Pancreas (tissue), 10 donors: ENCODE results near the gene EPB41. TPM values are rescaled to one million over a fixed set of nuclear protein-coding genes. Genes with fewer than 3 reads are reported as not detected.

Experiments
- ATAC-seq, 4 donors: fragments of 200-7000 bp; cut with Tn5 transposase; one replicate each; pipeline versions ENCODE4 v1.8.0 to v1.9.1; 2020; ENCODE audit warnings: mild to moderate bottlenecking in 4 of 4, moderate library complexity in 4 of 4
- DNase-seq, 6 donors: peaks; one replicate each; pipeline ENCODE4 v3.0.0-alpha.2; 2020
- FAIRE-seq: peaks from 2 replicates; lab custom pipeline; 2012; peaks lifted over from hg19 to GRCh38; lab: Jason Lieb, UNC
- H3K27ac ChIP-seq, 4 donors: fragments of 200-600 bp; sonication (generic); 1 replicate in 3 of 4; 2 replicates in 1 of 4; pipeline versions ENCODE4 v1.5.0 to v1.8.0; 2020
- H3K27me3 ChIP-seq, 4 donors: fragments of 200-600 bp; one replicate each; pipeline ENCODE4 v1.8.0; 2021
- H3K36me3 ChIP-seq, 3 donors: fragments of 200-600 bp; sonication (generic) in 1 of 3; one replicate each; pipeline versions ENCODE4 v1.5.0 to v1.8.0; 2020 to 2021
- H3K4me1 ChIP-seq, 3 donors: fragments of 200-600 bp; one replicate each; pipeline ENCODE4 v1.8.0; 2021
- H3K4me3 ChIP-seq, 4 donors: fragments of 200-600 bp; sonication (generic) in 2 of 4; one replicate each; pipeline versions ENCODE4 v1.5.0 to v1.8.0; 2020 to 2021
- H3K9me3 ChIP-seq, 4 donors: fragments of 200-600 bp; one replicate each; pipeline ENCODE4 v1.8.0; 2021
- WGBS, 2 donors: extraction: QIAGEN DNeasy Blood & Tissue Kit; methylation state at CpG; one replicate each; pipeline ENCODE4 v1.1.7; 2013; 5-methylcytosine and 5-hydroxymethylcytosine counted together
- intact Hi-C, 3 donors: fragments of 100-400 bp; cut with DNase I; formaldehyde crosslinking; loops; one replicate each; pipeline versions ENCODE4 v1.11.1 to v1.14.2; 2022
- polyA plus RNA-seq, 2 donors: library from polyadenylated mRNA; stranded (reverse); fragments of 200-250 nt; gene quantifications; one replicate each; pipeline ENCODE4 v1.2.3, GENCODE V29; 2013
- total RNA-seq, 6 donors: library from RNA; stranded (reverse); fragmentation: NEBNext Ultra II Directional in 4 of 6; extraction: Animal tissue kit (Norgen Biotek cat#: 25700) in 4 of 6; gene quantifications; one replicate each; pipeline versions ENCODE4 v1.2.1 to v1.2.4, GENCODE V29; 2021 to 2023
- TF ChIP-seq, protein P1 (sequence below), 4 donors: fragments of 200-600 bp; sonication (generic) in 3 of 4; IDR thresholded peaks; one replicate each; pipeline versions ENCODE4 v1.5.0 to v1.8.0; 2021; ENCODE audit warnings: antibody characterized with exemption in 4 of 4
- donor health status: healthy with polysubstance abuse.
- donor health status: DM: no; HTN: no; CAD: no; lungs with moderate emphysema.
- donor health status: DM: no; HTN: no; CAD: no.
- donor health status: control.
- donor health status: control.
- donor health status: Bipolar disorder and iron deficiency.
- donor health status: DM: yes; HTN: yes; CAD: no.
- donor health status: DM: no; HTN: no; CAD: no.
- donor health status: DM: no; HTN: no; CAD: no.
- donor health status: DM: yes; HTN: yes; CAD: no.

EPB41 gene
- total and polyA plus RNA-seq, 8 donors: 9.1 to 39.8 (median 23.2) TPM

DNA sequence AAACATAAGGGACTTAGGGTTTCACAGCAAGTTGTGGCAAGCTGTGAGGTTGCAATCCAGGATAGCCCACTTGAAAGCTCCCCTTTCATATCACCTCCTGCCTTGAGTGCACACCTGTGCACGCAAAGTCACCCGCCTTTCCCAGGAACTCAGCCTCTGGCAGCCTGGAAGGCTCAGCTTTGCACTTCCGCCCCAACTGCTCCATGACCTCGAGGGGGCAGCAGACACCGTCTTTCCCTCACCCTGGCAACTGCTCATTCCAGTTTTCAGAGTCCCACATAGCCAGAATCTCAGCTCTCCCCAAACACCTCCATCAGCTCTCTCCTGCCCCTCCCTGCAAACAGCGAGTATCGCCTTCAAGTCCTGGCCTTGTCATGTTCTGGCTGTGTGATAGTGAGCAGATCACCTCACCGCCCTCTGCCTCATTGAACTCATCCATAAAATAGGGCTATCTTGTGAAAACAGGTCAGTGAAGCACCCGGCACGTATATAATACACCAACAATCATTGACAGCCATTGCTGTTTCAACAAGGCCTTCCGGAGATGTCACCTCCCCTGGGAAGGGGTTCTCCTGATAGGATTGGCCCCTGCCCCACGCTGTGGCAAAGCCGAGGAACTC, 32.2 kb upstream of the EPB41 start:
- no peaks in the 10 kb centered on the region for H3K27me3 ChIP-seq
- intact Hi-C loops: loop anchor here in 2 of 3 donors (5.0 to 10.0 kb wide), 4 partner anchors 153 to 320 kb away; no protein-coding TSS in a partner anchor
- H3K4me1 ChIP-seq: peaks cover 3 to 12% (median 5%) of the 10 kb centered on the region in 3 donors
- DNase-seq (peak; percentile 85 to 94 (median 88)), FAIRE-seq (no peak), ATAC-seq (peak; percentile 58 to 80 (median 74))
- 29 to 30% methylated on average over 13 of the region's 13 CpGs for WGBS, 2 donors
- TF ChIP-seq, protein P1, sequence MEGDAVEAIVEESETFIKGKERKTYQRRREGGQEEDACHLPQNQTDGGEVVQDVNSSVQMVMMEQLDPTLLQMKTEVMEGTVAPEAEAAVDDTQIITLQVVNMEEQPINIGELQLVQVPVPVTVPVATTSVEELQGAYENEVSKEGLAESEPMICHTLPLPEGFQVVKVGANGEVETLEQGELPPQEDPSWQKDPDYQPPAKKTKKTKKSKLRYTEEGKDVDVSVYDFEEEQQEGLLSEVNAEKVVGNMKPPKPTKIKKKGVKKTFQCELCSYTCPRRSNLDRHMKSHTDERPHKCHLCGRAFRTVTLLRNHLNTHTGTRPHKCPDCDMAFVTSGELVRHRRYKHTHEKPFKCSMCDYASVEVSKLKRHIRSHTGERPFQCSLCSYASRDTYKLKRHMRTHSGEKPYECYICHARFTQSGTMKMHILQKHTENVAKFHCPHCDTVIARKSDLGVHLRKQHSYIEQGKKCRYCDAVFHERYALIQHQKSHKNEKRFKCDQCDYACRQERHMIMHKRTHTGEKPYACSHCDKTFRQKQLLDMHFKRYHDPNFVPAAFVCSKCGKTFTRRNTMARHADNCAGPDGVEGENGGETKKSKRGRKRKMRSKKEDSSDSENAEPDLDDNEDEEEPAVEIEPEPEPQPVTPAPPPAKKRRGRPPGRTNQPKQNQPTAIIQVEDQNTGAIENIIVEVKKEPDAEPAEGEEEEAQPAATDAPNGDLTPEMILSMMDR (IDR thresholded peaks at IDR 0.05): peak; percentile 85 to 92 (median 89)
- H3K4me3 ChIP-seq: no peak overlapping the region
- H3K9me3 ChIP-seq: no peaks in the 10 kb centered on the region
- H3K27ac ChIP-seq: no peak overlapping the region
- H3K36me3 ChIP-seq: no peaks in the 10 kb centered on the region

DNA sequence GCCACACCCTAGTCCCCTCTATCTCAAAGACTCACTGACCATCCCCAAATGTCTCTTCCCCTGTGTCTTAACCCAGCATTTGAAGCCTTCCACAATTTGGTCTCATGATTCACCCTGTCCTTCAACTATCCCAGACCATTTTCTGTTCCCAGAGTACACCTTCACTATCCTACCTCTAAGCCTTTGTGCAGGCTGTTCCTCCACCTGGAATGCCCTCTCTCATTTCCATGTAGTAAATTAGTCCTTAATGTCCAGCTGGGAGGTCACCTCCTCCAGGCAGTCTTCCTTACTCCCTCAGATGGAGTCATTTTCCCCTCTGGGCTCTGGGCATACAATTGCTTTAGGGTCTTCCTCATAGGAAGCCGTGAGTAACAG, 31.1 kb upstream of the EPB41 start:
- H3K4me1 ChIP-seq: peaks cover 3 to 12% (median 5%) of the 10 kb centered on the region in 3 donors
- TF ChIP-seq, protein P1 (IDR thresholded peaks at IDR 0.05): no peak
- ATAC-seq: no peak
- 95 to 96% methylated on average over 1 of the region's 1 CpG for WGBS, 2 donors
- intact Hi-C loops: loop anchor here in 2 of 3 donors (5.0 to 10.0 kb wide), 4 partner anchors 152 to 319 kb away; no protein-coding TSS in a partner anchor
- H3K4me3 ChIP-seq: no peak overlapping the region
- FAIRE-seq: no peak
- no peaks in the 10 kb centered on the region for H3K27me3 ChIP-seq
- no peak overlapping the region for H3K27ac ChIP-seq
- H3K36me3 ChIP-seq: no peaks in the 10 kb centered on the region
- DNase-seq: no peak
- no peaks in the 10 kb centered on the region for H3K9me3 ChIP-seq

DNA sequence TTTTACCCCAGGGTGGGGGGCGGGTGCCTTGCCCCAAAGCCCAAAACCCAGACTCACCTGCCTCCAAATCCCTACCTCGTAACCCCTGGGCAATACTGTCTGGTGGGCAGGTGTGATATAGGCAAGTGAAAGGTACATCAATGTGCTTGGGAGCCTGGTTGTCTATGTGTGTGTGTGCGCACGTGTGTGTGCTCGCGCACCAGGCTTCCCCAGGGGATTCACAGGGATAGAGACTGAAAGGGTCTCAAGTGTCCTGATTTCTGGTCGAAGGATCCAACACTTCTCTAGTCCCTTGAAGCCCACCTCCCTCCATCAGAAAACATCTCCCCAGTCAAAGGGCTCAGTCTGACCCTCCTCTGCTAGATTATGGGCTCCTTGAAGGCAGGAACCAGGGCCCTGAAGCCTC, 28.9 kb upstream of the EPB41 start:
- DNase-seq (no peak), ATAC-seq (no peak), FAIRE-seq (no peak)
- H3K27ac ChIP-seq: peak overlapping the region in 3 of 4 donors; percentile 0 to 27 (median 16)
- TF ChIP-seq, protein P1 (IDR thresholded peaks at IDR 0.05): no peak
- H3K4me3 ChIP-seq: no peak overlapping the region
- H3K4me1 ChIP-seq: peaks cover 3 to 12% (median 5%) of the 10 kb centered on the region in 3 donors
- H3K36me3 ChIP-seq: no peaks in the 10 kb centered on the region
- no peaks in the 10 kb centered on the region for H3K27me3 ChIP-seq
- intact Hi-C loops: loop anchor here in 1 of 3 donors (10.0 kb wide), 2 partner anchors 149 to 309 kb away; no protein-coding TSS in a partner anchor
- H3K9me3 ChIP-seq: no peaks in the 10 kb centered on the region
- 85 to 86% methylated on average over 7 of the region's 7 CpGs for WGBS, 2 donors

DNA sequence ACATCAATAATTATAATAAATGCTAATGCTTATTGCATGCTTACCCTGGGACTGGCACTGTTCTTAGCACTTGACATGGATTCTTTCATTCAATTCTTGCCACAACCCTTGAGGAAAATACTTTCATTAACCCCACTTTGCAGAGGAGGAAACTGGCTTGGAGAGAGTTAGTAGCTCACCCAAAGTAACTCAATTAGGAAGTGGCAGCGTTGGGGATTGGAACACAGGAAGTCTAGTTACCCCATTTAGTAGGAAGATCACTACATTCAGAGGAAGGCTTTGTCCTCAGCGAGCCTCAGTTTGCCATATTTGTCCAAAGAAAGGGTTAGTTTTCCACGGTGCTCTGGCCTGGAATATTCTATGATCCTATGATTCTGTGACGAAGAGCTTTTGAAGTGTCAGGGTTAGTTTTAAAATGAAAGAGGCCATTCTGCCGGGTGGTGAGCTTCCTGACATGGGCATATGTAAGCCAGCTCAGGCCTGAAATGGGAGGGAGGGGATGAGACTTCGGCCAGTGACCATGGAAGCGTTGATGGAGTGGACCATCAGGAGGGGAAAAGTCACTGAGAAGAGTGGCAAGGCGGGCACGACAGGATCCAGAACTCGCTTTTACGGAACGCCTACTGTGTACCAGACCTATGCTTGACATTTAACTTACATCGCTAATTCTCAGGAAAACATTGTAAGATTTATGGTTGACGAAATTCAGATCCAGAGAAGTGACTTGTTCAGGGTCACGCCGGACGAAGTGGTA, 28.2 kb upstream of the EPB41 start:
- TF ChIP-seq, protein P1 (IDR thresholded peaks at IDR 0.05): no peak
- Histone ChIP-seq H3K27ac (peak overlapping the region; percentile 47 to 81 (median 70)), H3K27me3 (no peaks in the 10 kb centered on the region), H3K9me3 (no peaks in the 10 kb centered on the region), H3K4me3 (peak overlapping the region in 2 of 4 donors; percentile 97 to 98), H3K36me3 (no peaks in the 10 kb centered on the region), H3K4me1 (peaks cover 3 to 12% (median 5%) of the 10 kb centered on the region in 3 donors)
- ATAC-seq (no peak), DNase-seq (no peak), FAIRE-seq (no peak)
- intact Hi-C loops: loop anchor here in 1 of 3 donors (10.0 kb wide), 2 partner anchors 149 to 309 kb away; no protein-coding TSS in a partner anchor
- 53 to 54% methylated on average over 17 of the region's 17 CpGs for WGBS, 2 donors
